Lung (tissue), 12 donors: Measurements from ENCODE around the gene CLSTN1. TPM values are rescaled to one million over a fixed set of nuclear protein-coding genes. Genes with fewer than 3 reads are reported as not detected.
"Not testable (repeated sequence)": the region's sequence is repeated elsewhere in the genome, so short reads cannot be mapped to it uniquely, and the experiment has no call there.

Source experiments
- ATAC-seq: fragments of 200-7000 bp; cut with Tn5 transposase; one replicate; pipeline ENCODE4 v1.9.1; 2020; ENCODE audit warnings: moderate number of reproducible peaks; ENCODE audit not compliant: insufficient read depth, low FRiP score
- DNase-seq, 3 donors: peaks; one replicate each; pipeline ENCODE4 v3.0.0-alpha.2; 2013 to 2017
- H3K27ac ChIP-seq, 2 donors: one replicate each; pipeline ENCODE4 v1.5.1; 2013; ENCODE audit warnings: mild to moderate bottlenecking in 2 of 2, moderate library complexity in 2 of 2, control low read depth in 1 of 2, inconsistent platforms in 1 of 2, low read depth in 1 of 2, low read length in 1 of 2
- H3K27me3 ChIP-seq, 3 donors: one replicate each; pipeline ENCODE4 v1.5.1; 2013; ENCODE audit warnings: low read length in 2 of 3; ENCODE audit not compliant: control insufficient read depth in 3 of 3, insufficient read depth in 3 of 3
- H3K36me3 ChIP-seq, 4 donors: one replicate each; pipeline ENCODE4 v1.5.1; 2013; ENCODE audit warnings: low read length in 4 of 4, mild to moderate bottlenecking in 1 of 4, moderate library complexity in 1 of 4; ENCODE audit not compliant: control insufficient read depth in 4 of 4, insufficient read depth in 4 of 4
- H3K4me1 ChIP-seq, 5 donors: one replicate each; pipeline ENCODE4 v1.5.1; 2013; ENCODE audit warnings: low read length in 5 of 5, mild to moderate bottlenecking in 2 of 5, moderate library complexity in 1 of 5; ENCODE audit not compliant: control insufficient read depth in 5 of 5, insufficient read depth in 5 of 5
- H3K4me3 ChIP-seq: one replicate; pipeline ENCODE4 v1.5.1; 2013; ENCODE audit warnings: mild to moderate bottlenecking, control low read depth, moderate library complexity
- H3K9ac ChIP-seq, 2 donors: one replicate each; pipeline ENCODE4 v1.5.1; 2013; ENCODE audit warnings: low read length in 2 of 2, control low read depth in 1 of 2; ENCODE audit not compliant: insufficient read depth in 1 of 2
- H3K9me3 ChIP-seq, 4 donors: one replicate each; pipeline ENCODE4 v1.5.1; 2013; ENCODE audit warnings: low read length in 3 of 4, mild to moderate bottlenecking in 1 of 4, moderate library complexity in 1 of 4; ENCODE audit not compliant: control insufficient read depth in 4 of 4, insufficient read depth in 3 of 4
- WGBS, 2 donors: extraction: QIAGEN DNeasy Blood & Tissue Kit; methylation state at CpG; one replicate each; pipeline ENCODE4 v1.1.7; 2013; 5-methylcytosine and 5-hydroxymethylcytosine counted together
- polyA plus RNA-seq, 2 donors: library from polyadenylated mRNA; stranded (reverse); fragments of 200-250 nt; gene quantifications; one replicate each; pipeline ENCODE4 v1.2.1, GENCODE V29; 2013
- total RNA-seq, 2 donors: library from RNA; depleted of rRNA in 1 of 2; stranded (reverse); fragments of >200 nt in 1 of 2; gene quantifications; one replicate each; pipeline ENCODE4 v1.2.1, GENCODE V29; 2014 to 2021
- TF ChIP-seq, protein P1 (sequence below): IDR thresholded peaks from 2 replicates; pipeline ENCODE4 v1.5.1; 2012; ENCODE audit warnings: mild to moderate bottlenecking; ENCODE audit errors: control extremely low read depth, extremely low read depth
- donor health status: control.
- donor health status: control.
- donor health status: Bipolar disorder and iron deficiency.
- donor health status: healthy.
- donor health status: DM: yes; HTN: yes; CAD: no.

CLSTN1 gene
- total and polyA plus RNA-seq, 4 donors: 37.1 to 88.0 (median 61.8) TPM

DNA sequence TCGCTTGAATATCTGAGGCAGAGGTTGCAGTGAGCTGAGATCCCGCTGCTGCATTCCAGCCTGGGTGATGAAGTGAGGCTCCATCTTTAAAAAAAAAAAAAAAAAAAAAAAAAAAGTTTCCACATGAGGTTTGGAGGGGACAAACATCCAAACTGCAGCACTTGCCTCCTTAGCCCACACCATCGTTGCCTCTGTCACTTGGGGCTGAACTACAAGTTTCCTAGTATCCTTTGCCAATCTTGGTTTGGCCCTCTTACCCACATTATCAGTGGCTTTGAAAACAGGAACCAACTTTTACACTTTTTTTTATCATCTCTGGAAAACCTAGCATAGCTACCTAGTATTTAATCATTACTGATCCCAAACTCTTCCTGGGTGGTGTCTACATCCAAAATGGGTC is 59.2 kb downstream of the CLSTN1 start:
- 71 to 78% methylated on average over 3 of the region's 3 CpGs for WGBS, 2 donors
- ATAC-seq (no peak), DNase-seq (no peak)
- H3K4me1 ChIP-seq: peaks cover 0 to 8% (median 0%) of the 10 kb centered on the region in 5 donors
- no peak overlapping the region for H3K9ac ChIP-seq
- no peak overlapping the region for H3K4me3 ChIP-seq
- H3K27me3 ChIP-seq: no peaks in the 10 kb centered on the region
- no peak overlapping the region for H3K27ac ChIP-seq
- TF ChIP-seq, protein P1, sequence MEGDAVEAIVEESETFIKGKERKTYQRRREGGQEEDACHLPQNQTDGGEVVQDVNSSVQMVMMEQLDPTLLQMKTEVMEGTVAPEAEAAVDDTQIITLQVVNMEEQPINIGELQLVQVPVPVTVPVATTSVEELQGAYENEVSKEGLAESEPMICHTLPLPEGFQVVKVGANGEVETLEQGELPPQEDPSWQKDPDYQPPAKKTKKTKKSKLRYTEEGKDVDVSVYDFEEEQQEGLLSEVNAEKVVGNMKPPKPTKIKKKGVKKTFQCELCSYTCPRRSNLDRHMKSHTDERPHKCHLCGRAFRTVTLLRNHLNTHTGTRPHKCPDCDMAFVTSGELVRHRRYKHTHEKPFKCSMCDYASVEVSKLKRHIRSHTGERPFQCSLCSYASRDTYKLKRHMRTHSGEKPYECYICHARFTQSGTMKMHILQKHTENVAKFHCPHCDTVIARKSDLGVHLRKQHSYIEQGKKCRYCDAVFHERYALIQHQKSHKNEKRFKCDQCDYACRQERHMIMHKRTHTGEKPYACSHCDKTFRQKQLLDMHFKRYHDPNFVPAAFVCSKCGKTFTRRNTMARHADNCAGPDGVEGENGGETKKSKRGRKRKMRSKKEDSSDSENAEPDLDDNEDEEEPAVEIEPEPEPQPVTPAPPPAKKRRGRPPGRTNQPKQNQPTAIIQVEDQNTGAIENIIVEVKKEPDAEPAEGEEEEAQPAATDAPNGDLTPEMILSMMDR: no peak
- H3K9me3 ChIP-seq: no peaks in the 10 kb centered on the region
- H3K36me3 ChIP-seq: peaks cover 0 to 9% (median 0%) of the 10 kb centered on the region in 4 donors

GRCh38 chr1:9763914-9764313 is 59.9 kb downstream of the CLSTN1 start:
- ATAC-seq: no peak
- H3K4me1 ChIP-seq: peaks cover 0 to 9% (median 0%) of the 10 kb centered on the region in 5 donors
- no peak overlapping the region for H3K9ac ChIP-seq
- WGBS, 2 donors: 73 to 83% methylated on average over 2 of the region's 2 CpGs
- H3K4me3 ChIP-seq: no peak overlapping the region
- DNase-seq: no peak
- H3K27ac ChIP-seq: no peak overlapping the region
- TF ChIP-seq, protein P1: no peak
- H3K27me3 ChIP-seq: no peaks in the 10 kb centered on the region
- peaks cover 0 to 9% (median 0%) of the 10 kb centered on the region in 4 donors for H3K36me3 ChIP-seq
- H3K9me3 ChIP-seq: no peaks in the 10 kb centered on the region

DNA sequence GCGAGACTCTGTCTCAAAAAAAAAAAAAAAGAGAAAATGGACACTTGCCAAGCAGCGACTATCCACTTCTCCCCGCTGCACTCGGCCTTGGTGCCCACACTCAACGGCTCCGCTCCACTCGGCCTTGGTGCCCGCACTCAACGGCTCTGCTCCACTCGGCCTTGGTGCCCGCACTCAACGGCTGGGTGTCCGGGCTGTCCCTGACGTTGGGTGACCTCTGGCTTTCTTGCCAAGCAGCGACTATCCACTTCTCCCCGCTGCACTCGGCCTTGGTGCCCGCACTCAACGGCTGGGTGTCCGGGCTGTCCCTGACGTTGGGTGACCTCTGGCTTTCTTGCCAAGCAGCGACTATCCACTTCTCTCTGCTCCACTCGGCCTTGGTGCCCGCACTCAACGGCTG is 61.3 kb downstream of the CLSTN1 start:
- H3K27ac ChIP-seq, H3K9me3 ChIP-seq, H3K9ac ChIP-seq, H3K27me3 ChIP-seq, H3K4me3 ChIP-seq, ATAC-seq, DNase-seq: not testable (repeated sequence)
- H3K4me1 ChIP-seq: peaks cover 0 to 11% (median 0%) of the 10 kb centered on the region in 5 donors
- H3K36me3 ChIP-seq: peaks cover 0 to 10% (median 0%) of the 10 kb centered on the region in 4 donors
- WGBS, 2 donors: 96% methylated on average over 25 of the region's 25 CpGs

DNA sequence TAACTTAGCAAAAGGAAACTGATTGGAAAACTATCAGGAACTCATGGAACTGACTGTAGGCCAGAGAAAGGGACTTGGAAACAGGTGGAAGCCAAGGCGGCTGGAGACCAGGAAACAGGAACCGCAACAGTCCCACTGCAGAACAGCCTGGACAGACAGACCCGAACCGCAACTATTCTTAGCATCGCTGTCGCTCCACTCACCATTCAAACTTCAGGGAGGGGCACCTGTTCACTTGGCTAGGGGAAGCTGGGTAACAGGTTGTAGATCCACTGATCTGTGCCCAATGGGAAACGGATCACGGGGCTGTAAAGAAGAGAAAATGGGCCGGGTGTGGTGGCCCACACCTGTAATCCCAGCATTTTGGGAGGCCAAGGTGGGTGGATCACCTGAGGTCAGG is 61.9 kb downstream of the CLSTN1 start:
- peaks cover 0 to 11% (median 0%) of the 10 kb centered on the region in 5 donors for H3K4me1 ChIP-seq
- no peak overlapping the region for H3K27ac ChIP-seq
- ATAC-seq (no peak), DNase-seq (no peak)
- TF ChIP-seq, protein P1: no peak
- H3K9ac ChIP-seq: no peak overlapping the region
- no peaks in the 10 kb centered on the region for H3K9me3 ChIP-seq
- H3K36me3 ChIP-seq: peaks cover 0 to 8% (median 0%) of the 10 kb centered on the region in 4 donors
- H3K4me3 ChIP-seq: no peak overlapping the region
- H3K27me3 ChIP-seq: no peaks in the 10 kb centered on the region
- WGBS, 2 donors: 83 to 89% methylated on average over 9 of the region's 9 CpGs
